HEK293 (cell line): Measurements from ENCODE around the gene PLPPR2.

Source experiments
- CTCF ChIA-PET: fragments of 350-600 bp; formaldehyde crosslinking; extraction: SDS; loops from one replicate; lab custom pipeline; 2021; ENCODE audit warnings: antibody characterized with exemption; lab: Yijun Ruan, JAX
- POLR2A ChIA-PET: fragments of 300-600 bp; formaldehyde crosslinking; extraction: SDS; loops from one replicate; lab custom pipeline; 2020; ENCODE audit warnings: antibody characterized with exemption, inconsistent platforms; lab: Yijun Ruan, JAX
- H3K27ac ChIP-seq: fragments of 200-500 bp; sonication (Bioruptor generic); 2 replicates; pipeline ENCODE4 v1.5.1; 2014; ENCODE audit warnings: low read depth, low read length, control low read depth, inconsistent platforms; ENCODE audit errors: extremely low read depth
- H3K36me3 ChIP-seq, 2 experiments: fragments of 200-500 bp in 1 of 2; sonication (Bioruptor generic) in 1 of 2; 1 replicate in 1 of 2; 2 replicates in 1 of 2; pipeline ENCODE4 v1.5.1; 2014 to 2017; ENCODE audit warnings: inconsistent platforms in 2 of 2, low read length in 2 of 2; ENCODE audit not compliant: control insufficient read depth in 2 of 2, insufficient read depth in 1 of 2
- H3K4me1 ChIP-seq: fragments of 200-500 bp; sonication (Bioruptor generic); 2 replicates; pipeline ENCODE4 v1.5.1; 2014; ENCODE audit warnings: mild to moderate bottlenecking, low read length, inconsistent platforms; ENCODE audit not compliant: control insufficient read depth, insufficient read depth
- H3K4me3 ChIP-seq: 2 replicates; pipeline ENCODE4 v1.5.1; 2011; ENCODE audit warnings: low read depth, mild to moderate bottlenecking, control low read depth, low read length, moderate library complexity
- H3K9me3 ChIP-seq: fragments of 200-500 bp; sonication (Bioruptor generic); 2 replicates; pipeline ENCODE4 v1.5.1; 2014; ENCODE audit warnings: low read depth, low read length, inconsistent platforms; ENCODE audit not compliant: control insufficient read depth, insufficient read depth
- EGR2 ChIP-seq: fragments of 450-650 bp; formaldehyde crosslinking; IDR thresholded peaks from 2 replicates; pipeline ENCODE4 v1.5.1; 2016; ENCODE audit warnings: low read depth, missing biosample characterization, missing genetic modification characterization
- GLI4 ChIP-seq: fragments of 450-650 bp; formaldehyde crosslinking; IDR thresholded peaks from 2 replicates; pipeline ENCODE4 v1.5.1; 2016; ENCODE audit warnings: missing biosample characterization, missing genetic modification characterization
- OVOL3 ChIP-seq: fragments of 450-650 bp; formaldehyde crosslinking; IDR thresholded peaks from 2 replicates; pipeline ENCODE4 v1.5.1; 2016; ENCODE audit warnings: missing biosample characterization, missing genetic modification characterization
- SP2 ChIP-seq: fragments of 450-650 bp; formaldehyde crosslinking; IDR thresholded peaks from 2 replicates; pipeline ENCODE4 v1.5.1; 2016; ENCODE audit warnings: missing biosample characterization, missing genetic modification characterization
- SP7 ChIP-seq: fragments of 450-650 bp; formaldehyde crosslinking; IDR thresholded peaks from 2 replicates; pipeline ENCODE4 v1.5.1; 2016; ENCODE audit warnings: missing biosample characterization, missing genetic modification characterization
- ZFP69B ChIP-seq: fragments of 450-650 bp; formaldehyde crosslinking; IDR thresholded peaks from 2 replicates; pipeline ENCODE4 v1.5.1; 2016; ENCODE audit warnings: missing biosample characterization, missing genetic modification characterization
- ZNF10 ChIP-seq: fragments of 450-650 bp; formaldehyde crosslinking; IDR thresholded peaks from 2 replicates; pipeline ENCODE4 v1.5.1; 2017; ENCODE audit warnings: missing biosample characterization, missing genetic modification characterization
- ZNF292 ChIP-seq: fragments of 450-650 bp; formaldehyde crosslinking; IDR thresholded peaks from 2 replicates; pipeline ENCODE4 v1.5.1; 2016; ENCODE audit warnings: low read depth, missing biosample characterization, missing genetic modification characterization, borderline replicate concordance
- ZNF366 ChIP-seq: fragments of 450-650 bp; formaldehyde crosslinking; conservative IDR thresholded peaks from 2 replicates; pipeline ENCODE4 v1.5.1; 2016; ENCODE audit warnings: missing biosample characterization, missing genetic modification characterization
- ZNF48 ChIP-seq: fragments of 450-650 bp; formaldehyde crosslinking; IDR thresholded peaks from 2 replicates; pipeline ENCODE4 v1.5.1; 2016; ENCODE audit warnings: missing biosample characterization, missing genetic modification characterization
- ZNF561 ChIP-seq: fragments of 450-650 bp; IDR thresholded peaks from 2 replicates; pipeline ENCODE4 v1.5.1; 2018; ENCODE audit warnings: missing biosample characterization, missing genetic modification characterization, borderline replicate concordance
- ZNF585B ChIP-seq: fragments of 450-650 bp; formaldehyde crosslinking; IDR thresholded peaks from 2 replicates; pipeline ENCODE4 v1.5.1; 2016; ENCODE audit warnings: missing biosample characterization, missing genetic modification characterization
- ZNF670 ChIP-seq: fragments of 450-650 bp; formaldehyde crosslinking; IDR thresholded peaks from 2 replicates; pipeline ENCODE4 v1.5.1; 2016; ENCODE audit warnings: missing biosample characterization, missing genetic modification characterization, low read depth
- TF ChIP-seq, protein P1 (sequence below): fragments of 450-650 bp; formaldehyde crosslinking; IDR thresholded peaks from 2 replicates; pipeline ENCODE4 v1.5.1; 2016; ENCODE audit warnings: missing biosample characterization, missing genetic modification characterization
- TF ChIP-seq, protein P2 (sequence below): fragments of 450-650 bp; formaldehyde crosslinking; IDR thresholded peaks from 2 replicates; pipeline ENCODE4 v1.5.1; 2017; ENCODE audit warnings: missing biosample characterization, missing genetic modification characterization
- TF ChIP-seq, protein P3 (sequence below): fragments of 450-650 bp; formaldehyde crosslinking; IDR thresholded peaks from 2 replicates; pipeline ENCODE4 v1.5.1; 2016; ENCODE audit warnings: missing biosample characterization, missing genetic modification characterization
- TF ChIP-seq, protein P4 (sequence below): fragments of 450-650 bp; formaldehyde crosslinking; IDR thresholded peaks from 2 replicates; pipeline ENCODE4 v1.5.1; 2016; ENCODE audit warnings: missing biosample characterization, missing genetic modification characterization, low read depth
- TF ChIP-seq, protein P5 (sequence below): fragments of 450-650 bp; formaldehyde crosslinking; IDR thresholded peaks from 2 replicates; pipeline ENCODE4 v1.5.1; 2016; ENCODE audit warnings: missing biosample characterization, missing genetic modification characterization

PLPPR2 gene

DNA sequence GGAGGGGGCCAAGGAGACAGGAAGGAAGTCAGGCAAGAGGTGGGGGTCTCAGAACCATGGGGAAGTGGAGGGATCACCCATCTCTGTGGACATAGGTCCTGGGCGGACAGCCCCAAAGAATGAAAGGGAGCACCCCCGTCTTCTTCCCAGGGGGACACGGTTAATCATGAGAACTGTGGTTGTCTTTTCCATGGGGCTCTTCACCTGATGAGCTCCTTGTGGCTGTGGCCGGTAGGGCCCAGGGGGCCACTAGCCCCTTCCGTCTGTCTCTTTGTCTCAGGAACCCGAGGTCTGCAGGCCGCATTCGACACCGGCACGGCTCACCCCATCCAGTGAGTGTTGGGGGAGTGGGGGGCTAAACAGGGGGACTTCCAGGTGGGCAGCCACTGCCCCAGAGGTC, 8.6 kb downstream of the PLPPR2 start:
- H3K4me1 ChIP-seq: no peaks in the 10 kb centered on the region
- TF ChIP-seq ZNF366 (tag by site-specific recombination): no peak
- peak; percentile 70 for TF ChIP-seq ZNF10 (tag by site-specific recombination)
- TF ChIP-seq, all 188 proteins: peak for 1
- ChIA-PET CTCF (interaction anchor here (1.3 kb wide), 1 partner anchor 19 kb away, joined by 3 read pairs; no protein-coding TSS in a partner anchor), POLR2A (interaction anchor here (0.8 to 1.6 kb wide), 3 partner anchors 11 to 18 kb away, joined by 3 to 8 read pairs (median 3); partner anchors contain the start of genes CCDC159, SWSAP1 and TMEM205)
- Histone ChIP-seq H3K9me3 (no peaks in the 10 kb centered on the region), H3K36me3 (peaks cover 0 to 32% of the 10 kb centered on the region in 2 experiments; a peak in 2 of 3 replicates), H3K4me3 (no peak overlapping the region), H3K27ac (no peak overlapping the region)

DNA sequence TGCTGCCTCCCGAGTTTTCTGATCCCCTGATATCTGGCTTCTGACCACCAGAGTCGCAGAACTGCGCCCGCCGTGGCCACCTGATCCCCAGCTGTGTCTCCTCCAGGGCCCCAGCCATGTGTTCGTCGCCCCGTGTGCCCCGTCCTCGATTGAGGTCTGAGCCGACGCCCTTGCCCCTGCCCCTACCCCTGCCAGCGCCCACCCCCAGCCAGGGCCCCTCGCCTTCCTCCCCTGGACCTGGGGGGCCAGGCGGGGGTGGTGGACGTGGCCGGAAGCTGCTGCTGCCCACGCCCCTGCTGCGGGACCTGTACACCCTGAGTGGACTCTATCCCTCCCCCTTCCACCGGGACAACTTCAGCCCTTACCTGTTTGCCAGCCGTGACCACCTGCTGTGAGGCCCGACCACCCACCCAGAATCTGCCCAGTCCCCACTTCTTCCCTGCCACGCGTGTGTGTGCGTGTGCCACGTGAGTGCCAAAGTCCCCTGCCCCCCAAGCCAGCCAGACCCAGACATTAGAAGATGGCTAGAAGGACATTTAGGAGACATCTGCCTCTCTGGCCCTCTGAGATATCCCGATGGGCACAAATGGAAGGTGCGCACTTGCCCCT, 9.2 kb downstream of the PLPPR2 start:
- Histone ChIP-seq H3K27ac (no peak overlapping the region), H3K4me3 (no peak overlapping the region), H3K4me1 (no peaks in the 10 kb centered on the region), H3K36me3 (peaks cover 0 to 37% of the 10 kb centered on the region in 2 experiments; a peak in 2 of 3 replicates), H3K9me3 (no peaks in the 10 kb centered on the region)
- no peak for TF ChIP-seq OVOL3 (tag by site-specific recombination)
- TF ChIP-seq, protein P1, sequence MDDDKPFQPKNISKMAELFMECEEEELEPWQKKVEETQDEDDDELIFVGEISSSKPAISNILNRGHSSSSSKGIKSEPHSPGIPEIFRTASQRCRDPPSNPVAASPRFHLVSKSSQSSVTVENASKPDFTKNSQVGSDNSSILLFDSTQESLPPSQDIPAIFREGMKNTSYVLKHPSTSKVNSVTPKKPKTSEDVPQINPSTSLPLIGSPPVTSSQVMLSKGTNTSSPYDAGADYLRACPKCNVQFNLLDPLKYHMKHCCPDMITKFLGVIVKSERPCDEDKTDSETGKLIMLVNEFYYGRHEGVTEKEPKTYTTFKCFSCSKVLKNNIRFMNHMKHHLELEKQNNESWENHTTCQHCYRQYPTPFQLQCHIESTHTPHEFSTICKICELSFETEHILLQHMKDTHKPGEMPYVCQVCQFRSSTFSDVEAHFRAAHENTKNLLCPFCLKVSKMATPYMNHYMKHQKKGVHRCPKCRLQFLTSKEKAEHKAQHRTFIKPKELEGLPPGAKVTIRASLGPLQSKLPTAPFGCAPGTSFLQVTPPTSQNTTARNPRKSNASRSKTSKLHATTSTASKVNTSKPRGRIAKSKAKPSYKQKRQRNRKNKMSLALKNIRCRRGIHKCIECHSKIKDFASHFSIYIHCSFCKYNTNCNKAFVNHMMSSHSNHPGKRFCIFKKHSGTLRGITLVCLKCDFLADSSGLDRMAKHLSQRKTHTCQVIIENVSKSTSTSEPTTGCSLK (tag by site-specific recombination): no peak
- 0 out of 2 replicates have a peak, but pooled peaks have one; percentile 5 for TF ChIP-seq ZNF10 (tag by site-specific recombination)
- no peak for TF ChIP-seq ZNF292 (tag by site-specific recombination)
- 0 out of 2 replicates have a peak, but pooled peaks have one; percentile 14 for TF ChIP-seq ZFP69B (tag by site-specific recombination)
- TF ChIP-seq, protein P2, sequence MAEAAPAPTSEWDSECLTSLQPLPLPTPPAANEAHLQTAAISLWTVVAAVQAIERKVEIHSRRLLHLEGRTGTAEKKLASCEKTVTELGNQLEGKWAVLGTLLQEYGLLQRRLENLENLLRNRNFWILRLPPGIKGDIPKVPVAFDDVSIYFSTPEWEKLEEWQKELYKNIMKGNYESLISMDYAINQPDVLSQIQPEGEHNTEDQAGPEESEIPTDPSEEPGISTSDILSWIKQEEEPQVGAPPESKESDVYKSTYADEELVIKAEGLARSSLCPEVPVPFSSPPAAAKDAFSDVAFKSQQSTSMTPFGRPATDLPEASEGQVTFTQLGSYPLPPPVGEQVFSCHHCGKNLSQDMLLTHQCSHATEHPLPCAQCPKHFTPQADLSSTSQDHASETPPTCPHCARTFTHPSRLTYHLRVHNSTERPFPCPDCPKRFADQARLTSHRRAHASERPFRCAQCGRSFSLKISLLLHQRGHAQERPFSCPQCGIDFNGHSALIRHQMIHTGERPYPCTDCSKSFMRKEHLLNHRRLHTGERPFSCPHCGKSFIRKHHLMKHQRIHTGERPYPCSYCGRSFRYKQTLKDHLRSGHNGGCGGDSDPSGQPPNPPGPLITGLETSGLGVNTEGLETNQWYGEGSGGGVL: no peak
- no peak for TF ChIP-seq GLI4 (tag by site-specific recombination)
- TF ChIP-seq ZNF670 (tag by site-specific recombination): no peak
- TF ChIP-seq SP7: no peak
- TF ChIP-seq, protein P3, sequence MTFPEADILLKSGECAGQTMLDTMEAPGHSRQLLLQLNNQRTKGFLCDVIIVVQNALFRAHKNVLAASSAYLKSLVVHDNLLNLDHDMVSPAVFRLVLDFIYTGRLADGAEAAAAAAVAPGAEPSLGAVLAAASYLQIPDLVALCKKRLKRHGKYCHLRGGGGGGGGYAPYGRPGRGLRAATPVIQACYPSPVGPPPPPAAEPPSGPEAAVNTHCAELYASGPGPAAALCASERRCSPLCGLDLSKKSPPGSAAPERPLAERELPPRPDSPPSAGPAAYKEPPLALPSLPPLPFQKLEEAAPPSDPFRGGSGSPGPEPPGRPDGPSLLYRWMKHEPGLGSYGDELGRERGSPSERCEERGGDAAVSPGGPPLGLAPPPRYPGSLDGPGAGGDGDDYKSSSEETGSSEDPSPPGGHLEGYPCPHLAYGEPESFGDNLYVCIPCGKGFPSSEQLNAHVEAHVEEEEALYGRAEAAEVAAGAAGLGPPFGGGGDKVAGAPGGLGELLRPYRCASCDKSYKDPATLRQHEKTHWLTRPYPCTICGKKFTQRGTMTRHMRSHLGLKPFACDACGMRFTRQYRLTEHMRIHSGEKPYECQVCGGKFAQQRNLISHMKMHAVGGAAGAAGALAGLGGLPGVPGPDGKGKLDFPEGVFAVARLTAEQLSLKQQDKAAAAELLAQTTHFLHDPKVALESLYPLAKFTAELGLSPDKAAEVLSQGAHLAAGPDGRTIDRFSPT (tag by site-specific recombination): peak; percentile 64; the same call in 1 of the 2 replicates
- ChIA-PET CTCF (interaction anchor here (1.3 kb wide), 1 partner anchor 19 kb away, joined by 3 read pairs; no protein-coding TSS in a partner anchor), POLR2A (interaction anchor here (1.6 kb wide), 1 partner anchor 10 kb away, joined by 8 read pairs; the partner anchor contains the start of gene SWSAP1)

DNA sequence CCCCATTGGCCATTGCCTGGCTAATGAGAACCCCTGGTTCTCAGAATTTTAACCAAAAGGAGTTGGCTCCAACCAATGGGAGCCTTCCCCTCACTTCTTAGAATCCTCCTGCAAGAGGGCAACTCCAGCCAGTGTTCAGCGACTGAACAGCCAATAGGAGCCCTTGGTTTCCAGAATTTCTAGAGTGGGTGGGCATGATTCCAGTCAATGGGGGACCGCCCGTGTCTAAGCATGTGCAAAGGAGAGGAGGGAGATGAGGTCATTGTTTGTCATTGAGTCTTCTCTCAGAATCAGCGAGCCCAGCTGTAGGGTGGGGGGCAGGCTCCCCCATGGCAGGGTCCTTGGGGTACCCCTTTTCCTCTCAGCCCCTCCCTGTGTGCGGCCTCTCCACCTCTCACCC, 9.7 kb downstream of the PLPPR2 start:
- Histone ChIP-seq H3K4me3 (no peak overlapping the region), H3K9me3 (no peaks in the 10 kb centered on the region), H3K4me1 (no peaks in the 10 kb centered on the region), H3K27ac (no peak overlapping the region), H3K36me3 (peaks cover 0 to 41% of the 10 kb centered on the region in 2 experiments; a peak in 2 of 3 replicates)
- ChIA-PET POLR2A (no interaction called here), CTCF (no interaction called here)
- TF ChIP-seq ZNF561 (no peak), SP2 (peak; percentile 59), ZNF292 (tag by site-specific recombination) (no peak), ZNF48 (tag by site-specific recombination) (no peak), ZNF585B (no peak), EGR2 (peak; percentile 34; the same call in 1 of the 2 replicates), ZNF10 (tag by site-specific recombination) (no peak)
- TF ChIP-seq, protein P4, sequence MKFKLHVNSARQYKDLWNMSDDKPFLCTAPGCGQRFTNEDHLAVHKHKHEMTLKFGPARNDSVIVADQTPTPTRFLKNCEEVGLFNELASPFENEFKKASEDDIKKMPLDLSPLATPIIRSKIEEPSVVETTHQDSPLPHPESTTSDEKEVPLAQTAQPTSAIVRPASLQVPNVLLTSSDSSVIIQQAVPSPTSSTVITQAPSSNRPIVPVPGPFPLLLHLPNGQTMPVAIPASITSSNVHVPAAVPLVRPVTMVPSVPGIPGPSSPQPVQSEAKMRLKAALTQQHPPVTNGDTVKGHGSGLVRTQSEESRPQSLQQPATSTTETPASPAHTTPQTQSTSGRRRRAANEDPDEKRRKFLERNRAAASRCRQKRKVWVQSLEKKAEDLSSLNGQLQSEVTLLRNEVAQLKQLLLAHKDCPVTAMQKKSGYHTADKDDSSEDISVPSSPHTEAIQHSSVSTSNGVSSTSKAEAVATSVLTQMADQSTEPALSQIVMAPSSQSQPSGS (tag by site-specific recombination): peak; percentile 38; the same call in 1 of the 2 replicates
- TF ChIP-seq, protein P5, sequence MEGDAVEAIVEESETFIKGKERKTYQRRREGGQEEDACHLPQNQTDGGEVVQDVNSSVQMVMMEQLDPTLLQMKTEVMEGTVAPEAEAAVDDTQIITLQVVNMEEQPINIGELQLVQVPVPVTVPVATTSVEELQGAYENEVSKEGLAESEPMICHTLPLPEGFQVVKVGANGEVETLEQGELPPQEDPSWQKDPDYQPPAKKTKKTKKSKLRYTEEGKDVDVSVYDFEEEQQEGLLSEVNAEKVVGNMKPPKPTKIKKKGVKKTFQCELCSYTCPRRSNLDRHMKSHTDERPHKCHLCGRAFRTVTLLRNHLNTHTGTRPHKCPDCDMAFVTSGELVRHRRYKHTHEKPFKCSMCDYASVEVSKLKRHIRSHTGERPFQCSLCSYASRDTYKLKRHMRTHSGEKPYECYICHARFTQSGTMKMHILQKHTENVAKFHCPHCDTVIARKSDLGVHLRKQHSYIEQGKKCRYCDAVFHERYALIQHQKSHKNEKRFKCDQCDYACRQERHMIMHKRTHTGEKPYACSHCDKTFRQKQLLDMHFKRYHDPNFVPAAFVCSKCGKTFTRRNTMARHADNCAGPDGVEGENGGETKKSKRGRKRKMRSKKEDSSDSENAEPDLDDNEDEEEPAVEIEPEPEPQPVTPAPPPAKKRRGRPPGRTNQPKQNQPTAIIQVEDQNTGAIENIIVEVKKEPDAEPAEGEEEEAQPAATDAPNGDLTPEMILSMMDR (tag by site-specific recombination): no peak
